HCT116 (cell line): ENCODE measurements around the gene OR51E2. TPM values are rescaled to one million over a fixed set of nuclear protein-coding genes. Genes with fewer than 3 reads are reported as not detected.

ENCODE experiments used
- ATAC-seq: fragments of 200-7000 bp; cut with Tn5 transposase; 2 replicates; pipeline ENCODE4 v1.9.1; 2020; ENCODE audit warnings: mild to moderate bottlenecking, moderate library complexity
- BruUV-seq: library from RNA; stranded (reverse); fragments of 400-500 nt; replicated peaks from 2 replicates; lab custom pipeline; 2021; lab: Mats Ljungman, UMichigan
- CTCF ChIA-PET: fragments of 300-600 bp; sonication (Branson Sonifier 250); formaldehyde crosslinking; loops from one replicate; lab custom pipeline; 2021; ENCODE audit warnings: antibody characterized with exemption; lab: Charles Lee
- POLR2A ChIA-PET: fragments of 300-600, 350-600 bp; sonication (Branson Sonifier 250); formaldehyde crosslinking; loops from one replicate; lab custom pipeline; 2021; ENCODE audit warnings: antibody characterized with exemption; lab: Charles Lee
- RAD21 ChIA-PET, 2 experiments: fragments of 300-600 bp; sonication (Branson Sonifier 250); formaldehyde crosslinking; loops; one replicate each; lab custom pipeline; 2023; ENCODE audit warnings: low total read pairs in 2 of 2; ENCODE audit not compliant: uncharacterized antibody in 2 of 2, unreplicated experiment in 2 of 2, low non-redundant PET in 1 of 2; lab: Charles Lee
- DNase-seq: peaks from one replicate; pipeline ENCODE4 v3.0.0-alpha.2; 2010; ENCODE audit warnings: low read depth, low spot score
- H2AFZ ChIP-seq: fragments of 200-600 bp; shearing (Covaris generic), sonication (generic); 2 replicates; pipeline ENCODE4 v1.6.1; 2017; ENCODE audit warnings: low read depth, mixed run types, mixed read lengths, antibody characterized with exemption, low read length; ENCODE audit not compliant: poor library complexity, severe bottlenecking
- H3K27ac ChIP-seq: 2 replicates; pipeline ENCODE4 v1.5.1; 2012; ENCODE audit warnings: low read depth, low read length
- H3K27me3 ChIP-seq: fragments of 200-600 bp; sonication (generic); 2 replicates; pipeline ENCODE4 v1.6.1; 2016; ENCODE audit warnings: mixed run types, low read length, mixed read lengths; ENCODE audit not compliant: insufficient read depth
- H3K36me3 ChIP-seq, 2 experiments: fragments of 200-500 bp in 1 of 2; fragments of 200-600 bp in 1 of 2; sonication (Bioruptor generic) in 1 of 2; sonication (generic) in 1 of 2; 2 replicates each; pipeline versions ENCODE4 v1.5.1 to v1.6.1; 2014 to 2016; ENCODE audit warnings: low read length in 2 of 2, inconsistent platforms in 1 of 2, mixed read lengths in 1 of 2, mixed run types in 1 of 2; ENCODE audit not compliant: insufficient read depth in 2 of 2, control insufficient read depth in 1 of 2
- H3K4me1 ChIP-seq, 2 experiments: fragments of 200-600 bp in 1 of 2; sonication (generic) in 1 of 2; 2 replicates each; pipeline versions ENCODE4 v1.5.1 to v1.6.1; 2012 to 2017; ENCODE audit warnings: low read length in 2 of 2, inconsistent platforms in 1 of 2, mild to moderate bottlenecking in 1 of 2, mixed read lengths in 1 of 2, mixed run types in 1 of 2, moderate library complexity in 1 of 2; ENCODE audit not compliant: insufficient read depth in 2 of 2, control insufficient read depth in 1 of 2
- H3K4me2 ChIP-seq: fragments of 200-600 bp; sonication (generic); 2 replicates; pipeline ENCODE4 v1.6.1; 2017; ENCODE audit warnings: mixed run types, low read length, mixed read lengths
- H3K4me3 ChIP-seq, 2 experiments: fragments of 200-600 bp in 1 of 2; sonication (generic) in 1 of 2; replicated peaks in 1 of 2; 2 replicates each; pipeline ENCODE4 v1.5.1; 2011 to 2016; ENCODE audit warnings: low read length in 2 of 2, control low read depth in 1 of 2, low read depth in 1 of 2, mild to moderate bottlenecking in 1 of 2, mixed read lengths in 1 of 2, mixed run types in 1 of 2
- H3K79me2 ChIP-seq: fragments of 200-600 bp; sonication (generic); 2 replicates; pipeline ENCODE4 v1.6.1; 2017; ENCODE audit warnings: mild to moderate bottlenecking, mixed run types, low read length, moderate library complexity, mixed read lengths; ENCODE audit not compliant: insufficient read depth
- H3K9ac ChIP-seq: fragments of 200-600 bp; sonication (generic); 2 replicates; pipeline ENCODE4 v1.6.1; 2016; ENCODE audit warnings: low read length, mixed read lengths
- H3K9me2 ChIP-seq: fragments of 200-600 bp; sonication (generic), shearing (Covaris generic); 2 replicates; pipeline ENCODE4 v1.6.1; 2017; ENCODE audit warnings: mixed run types, mild to moderate bottlenecking, moderate library complexity; ENCODE audit not compliant: insufficient read depth
- H3K9me3 ChIP-seq, 2 experiments: fragments of 200-500 bp in 1 of 2; fragments of 200-600 bp in 1 of 2; sonication (Bioruptor generic) in 1 of 2; sonication (generic) in 1 of 2; 2 replicates each; pipeline ENCODE4 v1.6.1; 2014 to 2017; ENCODE audit warnings: low read length in 2 of 2, mixed read lengths in 2 of 2, inconsistent platforms in 1 of 2, low read depth in 1 of 2, mild to moderate bottlenecking in 1 of 2, mixed run types in 1 of 2, moderate library complexity in 1 of 2; ENCODE audit not compliant: control insufficient read depth in 1 of 2, insufficient read depth in 1 of 2
- H4K20me1 ChIP-seq: fragments of 200-600 bp; sonication (generic), shearing (Covaris generic); 2 replicates; pipeline ENCODE4 v1.6.1; 2017; ENCODE audit warnings: mixed run types, mild to moderate bottlenecking, moderate library complexity; ENCODE audit not compliant: insufficient read depth
- ELF1 ChIP-seq: IDR thresholded peaks from 2 replicates; pipeline ENCODE4 v1.6.1; 2012; ENCODE audit warnings: low read depth, borderline replicate concordance
- FOSL1 ChIP-seq: IDR thresholded peaks from 2 replicates; pipeline ENCODE4 v1.6.1; 2012; ENCODE audit warnings: low read depth
- JUND ChIP-seq: IDR thresholded peaks from 2 replicates; pipeline ENCODE4 v1.6.1; 2012
- SRF ChIP-seq: IDR thresholded peaks from 2 replicates; pipeline ENCODE4 v1.6.1; 2012; ENCODE audit warnings: low read depth
- ZNF274 ChIP-seq: fragments of 200-500 bp; sonication (Bioruptor generic); IDR thresholded peaks from 2 replicates; pipeline ENCODE4 v1.6.1; 2014; ENCODE audit warnings: mild to moderate bottlenecking, low read depth, low read length, inconsistent platforms
- intact Hi-C: fragments of 100-400 bp; cut with micrococcal nuclease; formaldehyde crosslinking; loops from 2 replicates; pipeline ENCODE4 v1.10.0; 2022
- total RNA-seq: library from RNA; stranded (reverse); gene quantifications from one replicate; pipeline ENCODE4 v1.2.1, GENCODE V29; 2021; ENCODE audit not compliant: unreplicated experiment
- TF ChIP-seq, protein P1 (sequence below): IDR thresholded peaks from 2 replicates; pipeline ENCODE4 v1.6.1; 2012

Gene OR51E2
- total RNA-seq, 1 experiment from 2014 or later: not detected

GRCh38 chr11:4664183-4664582, 33.5 kb downstream of the OR51E2 start:
- RAD21 ChIA-PET: no interaction called here
- BruUV-seq: no TSS peak
- intact Hi-C loops: no loop called here

DNA sequence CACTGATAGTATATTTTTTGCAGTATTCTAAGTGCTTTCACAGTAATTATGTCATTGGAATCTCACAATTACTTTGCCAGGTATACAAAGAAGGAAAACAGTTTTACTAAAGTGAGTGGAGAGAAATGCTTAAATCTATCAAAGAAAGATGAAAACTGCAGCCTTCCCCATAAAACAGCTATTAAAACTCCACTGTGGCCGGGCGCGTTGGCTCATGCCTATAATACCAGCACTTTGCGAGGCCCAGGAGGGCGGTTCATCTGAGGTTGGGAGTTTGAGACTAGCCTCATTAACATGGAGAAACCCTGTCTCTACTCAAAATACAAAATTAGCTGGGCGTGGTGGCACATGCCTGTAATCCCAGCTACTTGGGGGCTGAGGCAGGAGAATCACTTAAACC, 34.8 kb downstream of the OR51E2 start:
- CTCF ChIA-PET: interaction anchor here (2.0 kb wide), 1 partner anchor 26 kb away, joined by 11 read pairs; the partner anchor contains the start of gene OR51D1
- no peaks in the 10 kb centered on the region for H3K9me2 ChIP-seq
- no peak for DNase-seq
- no peak overlapping the region for H3K4me2 ChIP-seq
- no peak for ATAC-seq
- TF ChIP-seq, protein P1, sequence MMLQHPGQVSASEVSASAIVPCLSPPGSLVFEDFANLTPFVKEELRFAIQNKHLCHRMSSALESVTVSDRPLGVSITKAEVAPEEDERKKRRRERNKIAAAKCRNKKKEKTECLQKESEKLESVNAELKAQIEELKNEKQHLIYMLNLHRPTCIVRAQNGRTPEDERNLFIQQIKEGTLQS: no peak
- TF ChIP-seq ZNF274: no peak
- no peak for TF ChIP-seq JUND
- TF ChIP-seq FOSL1: no peak
- TF ChIP-seq SRF: no peak
- TF ChIP-seq, all 23 proteins: peak for 0
- Histone ChIP-seq H3K79me2 (no peaks in the 10 kb centered on the region), H3K9ac (no peak overlapping the region), H2AFZ (no peak overlapping the region), H3K27me3 (peaks cover 74% of the 10 kb centered on the region), H3K9me3 (no peaks in the 10 kb centered on the region), H3K4me1 (no peaks in the 10 kb centered on the region), H3K36me3 (no peaks in the 10 kb centered on the region), H3K4me3 (no peak overlapping the region), H4K20me1 (no peaks in the 10 kb centered on the region), H3K27ac (no peak overlapping the region)
- BruUV-seq: no TSS peak
- intact Hi-C loops: no loop called here
- ChIA-PET POLR2A (no interaction called here), RAD21 (no interaction called here)

More at GRCh38 chr11:4664183-4664582, 33.5 kb downstream of the OR51E2 start:
- ChIA-PET CTCF (no interaction called here), POLR2A (no interaction called here)
- no peak overlapping the region for H3K9ac ChIP-seq
- no peaks in the 10 kb centered on the region for H3K79me2 ChIP-seq
- H3K4me3 ChIP-seq: no peak overlapping the region
- no peak overlapping the region for H3K4me2 ChIP-seq
- no peaks in the 10 kb centered on the region for H4K20me1 ChIP-seq
- no peak for TF ChIP-seq ELF1
- H3K27ac ChIP-seq: no peak overlapping the region
- H3K27me3 ChIP-seq: peaks cover 61% of the 10 kb centered on the region
- no peaks in the 10 kb centered on the region for H3K9me2 ChIP-seq
- no peaks in the 10 kb centered on the region for H3K36me3 ChIP-seq
- H2AFZ ChIP-seq: no peak overlapping the region
- ATAC-seq: no peak
- no peaks in the 10 kb centered on the region for H3K4me1 ChIP-seq
- no peaks in the 10 kb centered on the region for H3K9me3 ChIP-seq
- no peak for DNase-seq
